Left kidney (tissue), 1 donor: ENCODE data around the gene TCOF1. TPM values are rescaled to one million over a fixed set of nuclear protein-coding genes. Genes with fewer than 3 reads are reported as not detected.

ENCODE experiments used
- polyA plus RNA-seq: library from polyadenylated mRNA; unstranded; fragments of 120-200 nt; gene quantifications from one replicate; pipeline ENCODE4 v1.2.1, GENCODE V29; 2013; ENCODE audit not compliant: insufficient read length

TCOF1 gene
- polyA plus RNA-seq, 1 donor: 33.9 TPM

Other genes with a start within 250 kb of the TCOF1 start
- 137 TPM for gene PDGFRB, start 201.9 kb upstream of the TCOF1 start, polyA plus RNA-seq
- 0.45 TPM for gene CDX1, start 190.9 kb upstream of the TCOF1 start, polyA plus RNA-seq
- 0.12 TPM for gene SLC6A7, start 167.6 kb upstream of the TCOF1 start, polyA plus RNA-seq
- gene CAMK2A, start 67.9 kb upstream of the TCOF1 start, polyA plus RNA-seq: 4.6 TPM
- gene ARSI, start 54.8 kb upstream of the TCOF1 start, polyA plus RNA-seq: 2.6 TPM
- 230 TPM for gene CD74, start 55.2 kb downstream of the TCOF1 start, polyA plus RNA-seq
- 1,953 TPM for gene RPS14, start 92.0 kb downstream of the TCOF1 start, polyA plus RNA-seq
- gene NDST1, start 150.4 kb downstream of the TCOF1 start, polyA plus RNA-seq: 54.9 TPM